A673 (cell line): Measurements from ENCODE around the gene NFATC1. TPM values are rescaled to one million over a fixed set of nuclear protein-coding genes. Genes with fewer than 3 reads are reported as not detected.

Source experiments
- BruUV-seq: library from RNA; stranded (reverse); fragments of 400-500 nt; replicated peaks from 2 replicates; lab custom pipeline; 2021; lab: Mats Ljungman, UMichigan
- CTCF ChIA-PET: fragments of 300-600 bp; sonication (Branson Sonifier 250); formaldehyde crosslinking; loops from one replicate; lab custom pipeline; 2022; ENCODE audit warnings: antibody characterized with exemption; lab: Charles Lee
- POLR2A ChIA-PET: fragments of 300-600 bp; sonication (Branson Sonifier 250); formaldehyde crosslinking; loops from one replicate; lab custom pipeline; 2022; ENCODE audit warnings: antibody characterized with exemption; ENCODE audit not compliant: low non-redundant PET; lab: Charles Lee
- DNase-seq: peaks from one replicate; pipeline ENCODE4 v3.0.0-alpha.2; 2015; ENCODE audit warnings: low spot score
- H3K27ac ChIP-seq: fragments of 200-600 bp; sonication (generic); 2 replicates; pipeline ENCODE4 v1.5.1; 2016; ENCODE audit warnings: mixed run types, low read depth, mild to moderate bottlenecking, mixed read lengths, antibody characterized with exemption, low read length; ENCODE audit not compliant: poor library complexity, severe bottlenecking
- H3K27me3 ChIP-seq: fragments of 200-600 bp; sonication (generic); replicated peaks from 2 replicates; pipeline ENCODE4 v1.6.1; 2017; ENCODE audit warnings: mixed run types, low read depth, mild to moderate bottlenecking, mixed read lengths, antibody characterized with exemption, low read length; ENCODE audit not compliant: insufficient read depth, poor library complexity
- H3K36me3 ChIP-seq: fragments of 200-600 bp; sonication (generic); 2 replicates; pipeline ENCODE4 v1.6.1; 2016; ENCODE audit warnings: mixed run types, mild to moderate bottlenecking, mixed read lengths, antibody characterized with exemption, low read length; ENCODE audit not compliant: insufficient read depth, poor library complexity, severe bottlenecking
- H3K4me1 ChIP-seq: fragments of 200-600 bp; sonication (generic); 2 replicates; pipeline ENCODE4 v1.6.1; 2017; ENCODE audit warnings: mixed run types, mild to moderate bottlenecking, mixed read lengths, antibody characterized with exemption, low read length; ENCODE audit not compliant: insufficient read depth, poor library complexity, severe bottlenecking
- H3K4me3 ChIP-seq: fragments of 200-600 bp; sonication (generic); 2 replicates; pipeline ENCODE4 v1.5.1; 2016; ENCODE audit warnings: low read depth, mixed run types, mild to moderate bottlenecking, mixed read lengths, low read length; ENCODE audit not compliant: poor library complexity, severe bottlenecking
- H3K9me3 ChIP-seq: fragments of 200-600 bp; sonication (generic); 2 replicates; pipeline ENCODE4 v1.6.1; 2016; ENCODE audit warnings: mixed run types, low read depth, mild to moderate bottlenecking, mixed read lengths, antibody characterized with exemption, low read length; ENCODE audit not compliant: poor library complexity, severe bottlenecking
- EZH2 ChIP-seq: fragments of 200-600 bp; sonication (generic); IDR thresholded peaks from 2 replicates; pipeline ENCODE4 v1.6.1; 2017; ENCODE audit warnings: borderline replicate concordance, low read depth, mild to moderate bottlenecking, mixed read lengths, antibody characterized with exemption, low read length; ENCODE audit not compliant: poor library complexity, severe bottlenecking
- intact Hi-C: fragments of 100-400 bp; cut with micrococcal nuclease; formaldehyde crosslinking; loops from one replicate; pipeline ENCODE4 v1.10.0; 2022; ENCODE audit not compliant: unreplicated experiment
- total RNA-seq: library from RNA; stranded (reverse); gene quantifications from 2 replicates; pipeline ENCODE4 v1.2.3, GENCODE V29; 2021
- TF ChIP-seq, protein P1 (sequence below): fragments of 300-800, 200-600 bp; sonication (generic); conservative IDR thresholded peaks from 2 replicates; pipeline ENCODE4 v1.5.1; 2017; ENCODE audit warnings: low read depth, mild to moderate bottlenecking, antibody characterized with exemption, low read length, moderate library complexity, mixed read lengths

Gene NFATC1
- total RNA-seq, 1 experiment from 2014 or later: 10.4 TPM

- TF ChIP-seq, protein P1, sequence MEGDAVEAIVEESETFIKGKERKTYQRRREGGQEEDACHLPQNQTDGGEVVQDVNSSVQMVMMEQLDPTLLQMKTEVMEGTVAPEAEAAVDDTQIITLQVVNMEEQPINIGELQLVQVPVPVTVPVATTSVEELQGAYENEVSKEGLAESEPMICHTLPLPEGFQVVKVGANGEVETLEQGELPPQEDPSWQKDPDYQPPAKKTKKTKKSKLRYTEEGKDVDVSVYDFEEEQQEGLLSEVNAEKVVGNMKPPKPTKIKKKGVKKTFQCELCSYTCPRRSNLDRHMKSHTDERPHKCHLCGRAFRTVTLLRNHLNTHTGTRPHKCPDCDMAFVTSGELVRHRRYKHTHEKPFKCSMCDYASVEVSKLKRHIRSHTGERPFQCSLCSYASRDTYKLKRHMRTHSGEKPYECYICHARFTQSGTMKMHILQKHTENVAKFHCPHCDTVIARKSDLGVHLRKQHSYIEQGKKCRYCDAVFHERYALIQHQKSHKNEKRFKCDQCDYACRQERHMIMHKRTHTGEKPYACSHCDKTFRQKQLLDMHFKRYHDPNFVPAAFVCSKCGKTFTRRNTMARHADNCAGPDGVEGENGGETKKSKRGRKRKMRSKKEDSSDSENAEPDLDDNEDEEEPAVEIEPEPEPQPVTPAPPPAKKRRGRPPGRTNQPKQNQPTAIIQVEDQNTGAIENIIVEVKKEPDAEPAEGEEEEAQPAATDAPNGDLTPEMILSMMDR: no peak
- TF ChIP-seq EZH2: no peak
- no peaks in the 10 kb centered on the region for H3K9me3 ChIP-seq
- BruUV-seq: no TSS peak
- H3K4me1 ChIP-seq: no peaks in the 10 kb centered on the region
- no peak overlapping the region for H3K27ac ChIP-seq
- DNase-seq: no peak
- no peak overlapping the region for H3K4me3 ChIP-seq
- ChIA-PET POLR2A (no interaction called here), CTCF (no interaction called here)
- intact Hi-C loops: no loop called here
- H3K27me3 ChIP-seq: no peaks in the 10 kb centered on the region
- H3K36me3 ChIP-seq: no peaks in the 10 kb centered on the region
These were observed 120.2 kb downstream of the NFATC1 start for GRCh38 chr18:79515944-79516351.

GRCh38 chr18:79516441-79516931 lies 120.8 kb downstream of the NFATC1 start:
- no peaks in the 10 kb centered on the region for H3K9me3 ChIP-seq
- H3K4me1 ChIP-seq: no peaks in the 10 kb centered on the region
- no peaks in the 10 kb centered on the region for H3K27me3 ChIP-seq
- no TSS peak for BruUV-seq
- POLR2A ChIA-PET: no interaction called here
- H3K27ac ChIP-seq: no peak overlapping the region
- DNase-seq: no peak
- TF ChIP-seq, protein P1: no peak
- TF ChIP-seq EZH2: no peak
- no peaks in the 10 kb centered on the region for H3K36me3 ChIP-seq
- CTCF ChIA-PET: no interaction called here
- H3K4me3 ChIP-seq: no peak overlapping the region
- intact Hi-C loops: no loop called here

DNA sequence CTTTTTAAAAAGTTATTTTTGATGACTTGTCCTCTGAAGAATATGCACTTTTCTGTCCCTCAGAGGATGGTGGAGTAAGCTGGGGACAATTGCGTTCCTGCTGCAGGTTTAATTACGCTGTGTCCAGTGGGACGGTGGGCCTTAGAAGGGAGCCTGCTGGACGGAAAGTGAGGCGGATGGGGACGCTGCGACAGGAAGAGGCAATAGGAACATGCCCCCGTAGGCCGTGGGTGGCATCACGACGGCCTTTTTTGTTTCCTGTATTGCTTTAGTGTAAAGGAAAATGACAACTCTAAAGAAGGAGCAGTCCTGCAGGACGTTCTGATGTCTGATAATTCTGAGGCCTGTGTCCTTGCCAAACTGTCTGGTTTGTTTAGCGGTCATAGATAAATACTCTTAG lies 121.6 kb downstream of the NFATC1 start:
- no peak overlapping the region for H3K27ac ChIP-seq
- intact Hi-C loops: no loop called here
- no peak for TF ChIP-seq EZH2
- TF ChIP-seq, protein P1: no peak
- no TSS peak for BruUV-seq
- H3K27me3 ChIP-seq: no peaks in the 10 kb centered on the region
- no peaks in the 10 kb centered on the region for H3K36me3 ChIP-seq
- DNase-seq: no peak
- ChIA-PET CTCF (no interaction called here), POLR2A (no interaction called here)
- H3K4me1 ChIP-seq: no peaks in the 10 kb centered on the region
- H3K4me3 ChIP-seq: no peak overlapping the region
- H3K9me3 ChIP-seq: no peaks in the 10 kb centered on the region
